Measurements from ENCODE around the gene AQP2. TPM values are rescaled to one million over a fixed set of nuclear protein-coding genes. Genes with fewer than 3 reads are reported as not detected.

The AQP2 gene
- polyA plus RNA-seq, 1 of the 3 experiments (the other 2 are of a cell fraction): not detected

- Histone ChIP-seq H3K27ac (ENCODE audit: low read depth in 2 of 2, low read length in 1 of 2) (no peak overlapping the region), H3K27me3 (ENCODE audit: insufficient read depth) (no peaks in the 10 kb centered on the region), H2AFZ (ENCODE audit: low read depth) (no peak overlapping the region), H3K4me2 (no peak overlapping the region), H3K4me1 (ENCODE audit: control insufficient read depth in 1 of 2, insufficient read depth in 2 of 2, low read depth in 1 of 2, low read length in 1 of 2) (peaks cover 0 to 50% of the 10 kb centered on the region in 2 experiments; a peak in 1 of 4 replicates), H4K20me1 (ENCODE audit: insufficient read depth) (no peaks in the 10 kb centered on the region), H3K36me3 (replicated peaks in 1 of 2; ENCODE audit: control insufficient read depth in 1 of 2, insufficient read depth in 2 of 2, low read length in 1 of 2) (no peaks in the 10 kb centered on the region), H3K9me3 (no peaks in the 10 kb centered on the region), H3K79me2 (ENCODE audit: insufficient read depth) (no peaks in the 10 kb centered on the region), H3K4me3 (ENCODE audit: low read depth in 2 of 2, low read length in 1 of 2) (no peak overlapping the region), H3K9ac (no peak overlapping the region), H3K9me2 (no peaks in the 10 kb centered on the region), H3F3A (replicated peaks; ENCODE audit: insufficient read depth) (no peaks in the 10 kb centered on the region)
- ChIA-PET CTCF (interaction anchor here (1.1 to 20.3 kb wide), 8 partner anchors 9 to 205 kb away, joined by 3 to 1401 read pairs (median 48); partner anchors contain the start of gene ASIC1), POLR2A (no interaction called here)
- TF ChIP-seq, protein P1, sequence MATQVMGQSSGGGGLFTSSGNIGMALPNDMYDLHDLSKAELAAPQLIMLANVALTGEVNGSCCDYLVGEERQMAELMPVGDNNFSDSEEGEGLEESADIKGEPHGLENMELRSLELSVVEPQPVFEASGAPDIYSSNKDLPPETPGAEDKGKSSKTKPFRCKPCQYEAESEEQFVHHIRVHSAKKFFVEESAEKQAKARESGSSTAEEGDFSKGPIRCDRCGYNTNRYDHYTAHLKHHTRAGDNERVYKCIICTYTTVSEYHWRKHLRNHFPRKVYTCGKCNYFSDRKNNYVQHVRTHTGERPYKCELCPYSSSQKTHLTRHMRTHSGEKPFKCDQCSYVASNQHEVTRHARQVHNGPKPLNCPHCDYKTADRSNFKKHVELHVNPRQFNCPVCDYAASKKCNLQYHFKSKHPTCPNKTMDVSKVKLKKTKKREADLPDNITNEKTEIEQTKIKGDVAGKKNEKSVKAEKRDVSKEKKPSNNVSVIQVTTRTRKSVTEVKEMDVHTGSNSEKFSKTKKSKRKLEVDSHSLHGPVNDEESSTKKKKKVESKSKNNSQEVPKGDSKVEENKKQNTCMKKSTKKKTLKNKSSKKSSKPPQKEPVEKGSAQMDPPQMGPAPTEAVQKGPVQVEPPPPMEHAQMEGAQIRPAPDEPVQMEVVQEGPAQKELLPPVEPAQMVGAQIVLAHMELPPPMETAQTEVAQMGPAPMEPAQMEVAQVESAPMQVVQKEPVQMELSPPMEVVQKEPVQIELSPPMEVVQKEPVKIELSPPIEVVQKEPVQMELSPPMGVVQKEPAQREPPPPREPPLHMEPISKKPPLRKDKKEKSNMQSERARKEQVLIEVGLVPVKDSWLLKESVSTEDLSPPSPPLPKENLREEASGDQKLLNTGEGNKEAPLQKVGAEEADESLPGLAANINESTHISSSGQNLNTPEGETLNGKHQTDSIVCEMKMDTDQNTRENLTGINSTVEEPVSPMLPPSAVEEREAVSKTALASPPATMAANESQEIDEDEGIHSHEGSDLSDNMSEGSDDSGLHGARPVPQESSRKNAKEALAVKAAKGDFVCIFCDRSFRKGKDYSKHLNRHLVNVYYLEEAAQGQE (IDR thresholded peaks at IDR 0.05; ENCODE audit: low read depth, low read length): no peak
- TF ChIP-seq MEF2A (IDR thresholded peaks at IDR 0.05; ENCODE audit: borderline replicate concordance, low read depth): no peak
- no peak for TF ChIP-seq IRF3 (IDR thresholded peaks at IDR 0.05; ENCODE audit: low read depth, low read length)
- TF ChIP-seq SMC3 (IDR thresholded peaks at IDR 0.05; ENCODE audit: low read depth, low read length): no peak
- TF ChIP-seq GATA2 (CRISPR knock-in tag; IDR thresholded peaks at IDR 0.05): no peak
- TF ChIP-seq FOSL2 (IDR thresholded peaks at IDR 0.05; ENCODE audit: borderline replicate concordance, low read depth): no peak
- TF ChIP-seq, protein P2, sequence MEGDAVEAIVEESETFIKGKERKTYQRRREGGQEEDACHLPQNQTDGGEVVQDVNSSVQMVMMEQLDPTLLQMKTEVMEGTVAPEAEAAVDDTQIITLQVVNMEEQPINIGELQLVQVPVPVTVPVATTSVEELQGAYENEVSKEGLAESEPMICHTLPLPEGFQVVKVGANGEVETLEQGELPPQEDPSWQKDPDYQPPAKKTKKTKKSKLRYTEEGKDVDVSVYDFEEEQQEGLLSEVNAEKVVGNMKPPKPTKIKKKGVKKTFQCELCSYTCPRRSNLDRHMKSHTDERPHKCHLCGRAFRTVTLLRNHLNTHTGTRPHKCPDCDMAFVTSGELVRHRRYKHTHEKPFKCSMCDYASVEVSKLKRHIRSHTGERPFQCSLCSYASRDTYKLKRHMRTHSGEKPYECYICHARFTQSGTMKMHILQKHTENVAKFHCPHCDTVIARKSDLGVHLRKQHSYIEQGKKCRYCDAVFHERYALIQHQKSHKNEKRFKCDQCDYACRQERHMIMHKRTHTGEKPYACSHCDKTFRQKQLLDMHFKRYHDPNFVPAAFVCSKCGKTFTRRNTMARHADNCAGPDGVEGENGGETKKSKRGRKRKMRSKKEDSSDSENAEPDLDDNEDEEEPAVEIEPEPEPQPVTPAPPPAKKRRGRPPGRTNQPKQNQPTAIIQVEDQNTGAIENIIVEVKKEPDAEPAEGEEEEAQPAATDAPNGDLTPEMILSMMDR (IDR thresholded peaks at IDR 0.05): no peak
- DNase-seq: no peak
- 96% methylated on average over 6 of the region's 6 CpGs for WGBS (ENCODE audit: low lambda C conversion rate)
Observed at GRCh38 chr12:49971141-49971540, 20.6 kb downstream of the AQP2 start.

- WGBS (ENCODE audit: low lambda C conversion rate): 98% methylated on average over 9 of the region's 9 CpGs
- peak; percentile 14 for DNase-seq
- Histone ChIP-seq H3K27ac (ENCODE audit: low read depth in 2 of 2, low read length in 1 of 2) (no peak overlapping the region), H3K4me3 (ENCODE audit: low read depth in 2 of 2, low read length in 1 of 2) (no peak overlapping the region), H3K27me3 (ENCODE audit: insufficient read depth) (no peaks in the 10 kb centered on the region), H3K79me2 (ENCODE audit: insufficient read depth) (no peaks in the 10 kb centered on the region), H4K20me1 (ENCODE audit: insufficient read depth) (no peaks in the 10 kb centered on the region), H3K36me3 (replicated peaks in 1 of 2; ENCODE audit: control insufficient read depth in 1 of 2, insufficient read depth in 2 of 2, low read length in 1 of 2) (no peaks in the 10 kb centered on the region), H3K4me1 (ENCODE audit: control insufficient read depth in 1 of 2, insufficient read depth in 2 of 2, low read depth in 1 of 2, low read length in 1 of 2) (peaks cover 0 to 48% of the 10 kb centered on the region in 2 experiments; a peak in 1 of 4 replicates), H3K9me2 (no peaks in the 10 kb centered on the region), H2AFZ (ENCODE audit: low read depth) (no peak overlapping the region), H3K9ac (no peak overlapping the region), H3F3A (replicated peaks; ENCODE audit: insufficient read depth) (no peaks in the 10 kb centered on the region), H3K4me2 (no peak overlapping the region), H3K9me3 (no peaks in the 10 kb centered on the region)
- ChIA-PET CTCF (interaction anchor here (0.6 to 20.3 kb wide), 12 partner anchors 9 to 104 kb away, joined by 3 to 1401 read pairs (median 6); partner anchors contain the start of gene ASIC1), POLR2A (no interaction called here)
- TF ChIP-seq NFIC (IDR thresholded peaks at IDR 0.05; ENCODE audit: borderline replicate concordance) (no peak), GABPA (IDR thresholded peaks at IDR 0.05; ENCODE audit: low read depth) (no peak), FOSL2 (IDR thresholded peaks at IDR 0.05; ENCODE audit: borderline replicate concordance, low read depth) (no peak), ELF1 (IDR thresholded peaks at IDR 0.05) (no peak), EP300 (IDR thresholded peaks at IDR 0.05; ENCODE audit: borderline replicate concordance in 1 of 2, low read depth in 1 of 2, low read length in 1 of 2) (no peak), POLR2AphosphoS5 (IDR thresholded peaks at IDR 0.05; ENCODE audit: low read depth, low read length) (no peak), RAD21 (IDR thresholded peaks at IDR 0.05; ENCODE audit: low read length) (no peak), SIN3A (IDR thresholded peaks at IDR 0.05; ENCODE audit: borderline replicate concordance, low read depth, low read length) (no peak), CHD2 (IDR thresholded peaks at IDR 0.05; ENCODE audit: low read length, partially characterized antibody) (no peak), ZBTB33 (IDR thresholded peaks at IDR 0.05; ENCODE audit: borderline replicate concordance, low read depth) (no peak), MXI1 (IDR thresholded peaks at IDR 0.05; ENCODE audit: low read depth, low read length) (no peak), FOXM1 (IDR thresholded peaks at IDR 0.05; ENCODE audit: low read depth) (no peak), IRF3 (IDR thresholded peaks at IDR 0.05; ENCODE audit: low read depth, low read length) (no peak)
Observed at GRCh38 chr12:49972129-49972528, 21.6 kb downstream of the AQP2 start.

Data from SK-N-SH (cell line).